Neural cell (in vitro differentiated cells): ENCODE results near the gene RTN4R. TPM values are rescaled to one million over a fixed set of nuclear protein-coding genes. Genes with fewer than 3 reads are reported as not detected.

ENCODE experiments used
- H2AFZ ChIP-seq: fragments of 200-600, 300-800 bp; sonication (generic), shearing (Covaris generic); 2 replicates; pipeline ENCODE4 v1.6.0; 2014; ENCODE audit warnings: low read depth, mild to moderate bottlenecking, antibody characterized with exemption, low read length, moderate library complexity
- H3F3A ChIP-seq: fragments of 200-600 bp; shearing (Covaris generic); 2 replicates; pipeline ENCODE4 v1.6.1; 2016; ENCODE audit warnings: mild to moderate bottlenecking, moderate library complexity, mixed read lengths, antibody characterized with exemption, low read length; ENCODE audit not compliant: insufficient read depth, poor library complexity, severe bottlenecking
- H3K27ac ChIP-seq: fragments of 200-600, 300-800 bp; sonication (generic), shearing (Covaris generic); 2 replicates; pipeline ENCODE4 v1.5.1; 2014; ENCODE audit warnings: mild to moderate bottlenecking, low read length, moderate library complexity
- H3K27me3 ChIP-seq: fragments of 300-800, 200-600 bp; sonication (generic), shearing (Covaris generic); 2 replicates; pipeline ENCODE4 v1.6.0; 2014; ENCODE audit warnings: mild to moderate bottlenecking, low read depth, low read length, moderate library complexity; ENCODE audit not compliant: insufficient read depth
- H3K36me3 ChIP-seq: fragments of 300-800, 200-600 bp; sonication (generic), shearing (Covaris generic); 2 replicates; pipeline ENCODE4 v1.5.1; 2014; ENCODE audit warnings: mild to moderate bottlenecking, antibody characterized with exemption, low read length, moderate library complexity; ENCODE audit not compliant: insufficient read depth
- H3K4me2 ChIP-seq: fragments of 300-800, 200-600 bp; sonication (generic), shearing (Covaris generic); 2 replicates; pipeline ENCODE4 v1.6.0; 2014; ENCODE audit warnings: mild to moderate bottlenecking, low read length
- H3K4me3 ChIP-seq: fragments of 300-800, 200-600 bp; sonication (generic), shearing (Covaris generic); 2 replicates; pipeline ENCODE4 v1.5.1; 2014; ENCODE audit warnings: mild to moderate bottlenecking, low read length, moderate library complexity
- H3K79me2 ChIP-seq: fragments of 200-600 bp; shearing (Covaris generic); replicated peaks from 2 replicates; pipeline ENCODE4 v1.6.0; 2014; ENCODE audit warnings: mild to moderate bottlenecking, low read length, moderate library complexity; ENCODE audit not compliant: insufficient read depth
- H3K9ac ChIP-seq: fragments of 300-800, 200-600 bp; sonication (generic), shearing (Covaris generic); 2 replicates; pipeline ENCODE4 v1.6.1; 2016; ENCODE audit warnings: mild to moderate bottlenecking, low read length, mixed read lengths
- H3K9me2 ChIP-seq: fragments of 200-600 bp; shearing (Covaris generic); 2 replicates; pipeline ENCODE4 v1.6.1; 2016; ENCODE audit warnings: mild to moderate bottlenecking, low read length, mixed read lengths; ENCODE audit not compliant: insufficient read depth
- H3K9me3 ChIP-seq: fragments of 200-600, 300-800 bp; sonication (generic), shearing (Covaris generic); 2 replicates; pipeline ENCODE4 v1.6.1; 2016; ENCODE audit warnings: mild to moderate bottlenecking, mixed run types, low read length, moderate library complexity, mixed read lengths
- H4K20me1 ChIP-seq: fragments of 200-600 bp; shearing (Covaris generic); 2 replicates; pipeline ENCODE4 v1.6.1; 2016; ENCODE audit warnings: mild to moderate bottlenecking, mixed run types; ENCODE audit not compliant: insufficient read depth
- EP300 ChIP-seq: fragments of 450-650 bp; conservative IDR thresholded peaks from 2 replicates; pipeline ENCODE4 v1.6.1; 2014; ENCODE audit warnings: antibody characterized with exemption, mild to moderate bottlenecking, moderate library complexity; ENCODE audit not compliant: poor library complexity, severe bottlenecking
- EZH2 ChIP-seq: fragments of 200-600, 300-800 bp; shearing (Covaris generic), sonication (generic); IDR thresholded peaks from 2 replicates; pipeline ENCODE4 v1.6.1; 2014; ENCODE audit warnings: antibody characterized with exemption, low read length, borderline replicate concordance, mild to moderate bottlenecking; ENCODE audit not compliant: insufficient read depth, poor library complexity, severe bottlenecking
- MXI1 ChIP-seq: fragments of 450-650 bp; conservative IDR thresholded peaks from 2 replicates; pipeline ENCODE4 v1.6.1; 2014; ENCODE audit warnings: antibody characterized with exemption, mild to moderate bottlenecking; ENCODE audit not compliant: poor library complexity, severe bottlenecking
- POLR2AphosphoS5 ChIP-seq: IDR thresholded peaks from 2 replicates; pipeline ENCODE4 v1.6.1; 2012
- RAD21 ChIP-seq: fragments of 450-650 bp; conservative IDR thresholded peaks from 2 replicates; pipeline ENCODE4 v1.6.1; 2014; ENCODE audit warnings: antibody characterized with exemption, mild to moderate bottlenecking, moderate library complexity
- SMC3 ChIP-seq: fragments of 450-650 bp; conservative IDR thresholded peaks from 2 replicates; pipeline ENCODE4 v1.6.1; 2014; ENCODE audit warnings: antibody characterized with exemption, mild to moderate bottlenecking, moderate library complexity; ENCODE audit not compliant: poor library complexity
- TAF1 ChIP-seq: IDR thresholded peaks from 2 replicates; pipeline ENCODE4 v1.6.1; 2012; ENCODE audit warnings: low read depth
- polyA plus RNA-seq: library from polyadenylated mRNA; depleted of rRNA; stranded (reverse); fragments of >200 nt; gene quantifications from 2 replicates; pipeline ENCODE4 v1.2.3, GENCODE V29; 2014
- TF ChIP-seq, protein P1 (sequence below): IDR thresholded peaks from 2 replicates; pipeline ENCODE4 v1.6.1; 2012; ENCODE audit warnings: borderline replicate concordance
- TF ChIP-seq, protein P2 (sequence below): fragments of 450-650 bp; IDR thresholded peaks from 2 replicates; pipeline ENCODE4 v1.5.1; 2014; ENCODE audit warnings: antibody characterized with exemption, mild to moderate bottlenecking, moderate library complexity; ENCODE audit not compliant: poor library complexity, severe bottlenecking

RTN4R gene
- polyA plus RNA-seq, 1 donor from 2014 or later, result 13.6 TPM

DNA sequence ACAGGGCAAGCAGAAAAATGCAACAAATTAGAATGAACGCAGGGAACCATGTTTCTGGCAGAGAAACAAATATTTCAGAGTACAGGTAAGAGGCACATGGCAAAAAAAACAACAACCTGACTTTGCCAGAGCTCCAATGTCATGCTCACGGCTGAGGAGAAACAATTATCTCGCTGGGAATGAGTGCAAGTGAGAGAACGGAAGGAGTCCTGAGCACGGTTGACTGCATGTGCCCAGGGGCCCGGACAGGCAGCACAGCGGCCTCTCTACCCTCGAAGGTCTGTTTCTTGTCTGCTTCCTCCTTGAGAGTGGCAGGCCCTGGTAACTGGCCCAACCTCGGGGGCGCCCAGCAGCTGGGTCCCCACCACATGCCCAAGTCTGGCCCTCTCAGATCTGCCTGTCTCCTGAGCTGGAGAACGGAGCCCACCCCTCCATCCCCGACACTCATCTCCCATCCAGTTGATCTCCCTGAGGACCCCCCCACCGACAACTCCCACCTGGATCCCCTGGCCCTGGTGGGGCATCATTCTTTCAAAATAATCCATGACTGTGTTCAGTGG lies 24.6 kb upstream of the RTN4R start:
- Histone ChIP-seq H3K9me2 (no peaks in the 10 kb centered on the region), H3K27ac (no peak overlapping the region), H3K4me3 (no peak overlapping the region), H3F3A (no peaks in the 10 kb centered on the region), H3K79me2 (no peaks in the 10 kb centered on the region), H3K9ac (no peak overlapping the region), H2AFZ (no peak overlapping the region), H3K36me3 (no peaks in the 10 kb centered on the region), H4K20me1 (no peaks in the 10 kb centered on the region), H3K9me3 (no peaks in the 10 kb centered on the region), H3K4me2 (no peak overlapping the region), H3K27me3 (no peaks in the 10 kb centered on the region)
- no peak for TF ChIP-seq EZH2
- TF ChIP-seq POLR2AphosphoS5, result no peak
- TF ChIP-seq, protein P1, sequence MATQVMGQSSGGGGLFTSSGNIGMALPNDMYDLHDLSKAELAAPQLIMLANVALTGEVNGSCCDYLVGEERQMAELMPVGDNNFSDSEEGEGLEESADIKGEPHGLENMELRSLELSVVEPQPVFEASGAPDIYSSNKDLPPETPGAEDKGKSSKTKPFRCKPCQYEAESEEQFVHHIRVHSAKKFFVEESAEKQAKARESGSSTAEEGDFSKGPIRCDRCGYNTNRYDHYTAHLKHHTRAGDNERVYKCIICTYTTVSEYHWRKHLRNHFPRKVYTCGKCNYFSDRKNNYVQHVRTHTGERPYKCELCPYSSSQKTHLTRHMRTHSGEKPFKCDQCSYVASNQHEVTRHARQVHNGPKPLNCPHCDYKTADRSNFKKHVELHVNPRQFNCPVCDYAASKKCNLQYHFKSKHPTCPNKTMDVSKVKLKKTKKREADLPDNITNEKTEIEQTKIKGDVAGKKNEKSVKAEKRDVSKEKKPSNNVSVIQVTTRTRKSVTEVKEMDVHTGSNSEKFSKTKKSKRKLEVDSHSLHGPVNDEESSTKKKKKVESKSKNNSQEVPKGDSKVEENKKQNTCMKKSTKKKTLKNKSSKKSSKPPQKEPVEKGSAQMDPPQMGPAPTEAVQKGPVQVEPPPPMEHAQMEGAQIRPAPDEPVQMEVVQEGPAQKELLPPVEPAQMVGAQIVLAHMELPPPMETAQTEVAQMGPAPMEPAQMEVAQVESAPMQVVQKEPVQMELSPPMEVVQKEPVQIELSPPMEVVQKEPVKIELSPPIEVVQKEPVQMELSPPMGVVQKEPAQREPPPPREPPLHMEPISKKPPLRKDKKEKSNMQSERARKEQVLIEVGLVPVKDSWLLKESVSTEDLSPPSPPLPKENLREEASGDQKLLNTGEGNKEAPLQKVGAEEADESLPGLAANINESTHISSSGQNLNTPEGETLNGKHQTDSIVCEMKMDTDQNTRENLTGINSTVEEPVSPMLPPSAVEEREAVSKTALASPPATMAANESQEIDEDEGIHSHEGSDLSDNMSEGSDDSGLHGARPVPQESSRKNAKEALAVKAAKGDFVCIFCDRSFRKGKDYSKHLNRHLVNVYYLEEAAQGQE, result no peak
- no peak for TF ChIP-seq EP300
- no peak for TF ChIP-seq SMC3
- TF ChIP-seq RAD21, result no peak
- TF ChIP-seq TAF1, result no peak
- TF ChIP-seq MXI1, result no peak
- TF ChIP-seq, protein P2, sequence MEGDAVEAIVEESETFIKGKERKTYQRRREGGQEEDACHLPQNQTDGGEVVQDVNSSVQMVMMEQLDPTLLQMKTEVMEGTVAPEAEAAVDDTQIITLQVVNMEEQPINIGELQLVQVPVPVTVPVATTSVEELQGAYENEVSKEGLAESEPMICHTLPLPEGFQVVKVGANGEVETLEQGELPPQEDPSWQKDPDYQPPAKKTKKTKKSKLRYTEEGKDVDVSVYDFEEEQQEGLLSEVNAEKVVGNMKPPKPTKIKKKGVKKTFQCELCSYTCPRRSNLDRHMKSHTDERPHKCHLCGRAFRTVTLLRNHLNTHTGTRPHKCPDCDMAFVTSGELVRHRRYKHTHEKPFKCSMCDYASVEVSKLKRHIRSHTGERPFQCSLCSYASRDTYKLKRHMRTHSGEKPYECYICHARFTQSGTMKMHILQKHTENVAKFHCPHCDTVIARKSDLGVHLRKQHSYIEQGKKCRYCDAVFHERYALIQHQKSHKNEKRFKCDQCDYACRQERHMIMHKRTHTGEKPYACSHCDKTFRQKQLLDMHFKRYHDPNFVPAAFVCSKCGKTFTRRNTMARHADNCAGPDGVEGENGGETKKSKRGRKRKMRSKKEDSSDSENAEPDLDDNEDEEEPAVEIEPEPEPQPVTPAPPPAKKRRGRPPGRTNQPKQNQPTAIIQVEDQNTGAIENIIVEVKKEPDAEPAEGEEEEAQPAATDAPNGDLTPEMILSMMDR, result no peak

DNA sequence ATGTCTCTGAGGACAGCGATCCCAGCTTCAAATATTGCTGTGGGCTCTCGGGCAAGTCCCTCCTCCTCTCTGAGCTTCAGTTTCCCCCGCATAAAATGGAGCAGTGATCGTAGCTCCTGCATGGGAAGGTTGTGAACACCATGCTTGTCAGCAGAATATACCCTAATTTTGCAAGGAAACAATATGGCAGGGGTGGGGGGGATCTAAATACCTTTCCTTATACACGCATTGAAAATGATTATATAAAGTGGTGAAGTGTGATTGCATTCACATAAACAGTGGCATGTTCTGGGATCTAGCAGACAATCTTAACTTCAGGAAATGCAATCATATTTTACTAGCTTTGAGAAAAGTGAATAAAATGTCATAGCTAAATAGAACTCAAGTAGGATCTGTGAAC lies 24.0 kb upstream of the RTN4R start:
- no peaks in the 10 kb centered on the region for H3K27me3 ChIP-seq

More for the DNA sequence above, 24.0 kb upstream of the RTN4R start:
- TF ChIP-seq SMC3 (no peak), RAD21 (no peak), MXI1 (no peak), TAF1 (no peak), POLR2AphosphoS5 (no peak), EZH2 (no peak), EP300 (no peak)
- TF ChIP-seq, protein P2, result no peak
- TF ChIP-seq, protein P1, result no peak
- Histone ChIP-seq H3K9ac (no peak overlapping the region), H3K4me2 (no peak overlapping the region), H3F3A (no peaks in the 10 kb centered on the region), H3K27ac (no peak overlapping the region), H3K9me2 (no peaks in the 10 kb centered on the region), H2AFZ (no peak overlapping the region), H3K9me3 (no peaks in the 10 kb centered on the region), H3K4me3 (no peak overlapping the region), H4K20me1 (no peaks in the 10 kb centered on the region), H3K36me3 (no peaks in the 10 kb centered on the region), H3K79me2 (no peaks in the 10 kb centered on the region)
